Pons (tissue), 1 donor: ENCODE data around the gene EEIG2.
"Not testable (repeated sequence)": the region's sequence is repeated elsewhere in the genome, so short reads cannot be mapped to it uniquely, and the experiment has no call there.

Experiments
- DNase-seq: peaks from one replicate; pipeline ENCODE4 v3.0.0-alpha.2; 2016; ENCODE audit warnings: low spot score

Gene EEIG2

GRCh38 chr1:108559215-108560186, at the start of gene EEIG2:
EEIG2 (plus strand) TSS chr1:108560100; CDS start chr1:108560429, 329 bp downstream.
- peak; percentile 79 for DNase-seq

GRCh38 chr1:108511764-108512163, 48.1 kb upstream of the EEIG2 start:
- DNase-seq: no peak

DNA sequence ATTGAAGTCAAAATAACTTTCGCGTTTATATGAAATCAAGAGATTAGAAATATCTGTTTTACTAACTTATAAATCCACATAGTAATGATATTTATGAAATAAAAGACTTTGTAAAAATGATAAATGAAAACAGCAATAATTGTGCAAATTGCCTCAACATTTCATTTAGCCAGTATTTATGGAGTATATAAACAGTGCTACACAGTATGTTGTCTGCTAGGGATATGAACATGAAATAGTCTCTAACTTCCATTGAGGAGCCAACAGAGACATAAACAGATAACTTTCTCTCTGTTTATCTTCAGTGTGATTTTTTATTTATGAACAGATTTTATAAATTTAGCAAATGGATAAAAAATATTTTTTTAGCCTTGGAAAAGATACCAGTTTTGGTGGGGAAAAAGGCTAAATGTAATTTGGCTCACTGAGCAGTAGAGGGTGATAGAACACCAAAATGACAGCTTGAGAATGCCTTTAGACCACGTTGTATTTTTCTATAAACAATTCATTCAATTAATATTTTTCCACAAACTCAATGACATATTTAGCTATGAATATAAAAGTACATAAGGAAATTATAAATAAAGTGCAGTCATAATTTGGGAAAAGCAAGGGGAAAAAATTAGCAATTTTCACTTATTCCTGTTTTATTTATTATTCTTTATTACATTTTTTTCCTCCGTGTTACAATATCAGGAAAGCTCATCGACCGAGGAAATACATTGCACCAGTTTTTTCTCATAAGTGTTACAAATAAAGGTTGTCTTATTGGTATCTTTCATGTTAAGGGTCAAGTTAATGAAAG, 47.5 kb upstream of the EEIG2 start:
- peak; percentile 73 for DNase-seq

- DNase-seq: no peak
Observed at GRCh38 chr1:108513044-108513415, 46.9 kb upstream of the EEIG2 start.

DNA sequence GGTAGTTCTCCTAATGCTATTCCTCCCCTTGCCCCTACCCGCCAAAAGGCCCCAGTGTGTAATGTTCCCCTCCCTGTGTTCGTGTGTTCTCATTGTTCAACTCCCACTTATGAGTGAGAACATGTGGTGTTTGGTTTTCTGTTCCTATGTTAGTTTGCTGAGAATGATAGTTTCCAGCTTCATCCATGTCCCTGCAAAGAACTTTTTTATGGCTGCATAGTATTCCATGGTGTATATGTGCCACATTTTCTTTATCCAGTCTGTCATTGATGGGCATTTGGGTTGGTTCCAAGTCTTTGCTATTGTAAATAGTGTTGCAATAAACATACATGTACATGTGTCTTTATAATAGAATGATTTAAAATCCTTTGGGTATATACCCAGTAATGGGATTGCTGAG, 46.0 kb upstream of the EEIG2 start:
- not testable (repeated sequence) for DNase-seq

DNA sequence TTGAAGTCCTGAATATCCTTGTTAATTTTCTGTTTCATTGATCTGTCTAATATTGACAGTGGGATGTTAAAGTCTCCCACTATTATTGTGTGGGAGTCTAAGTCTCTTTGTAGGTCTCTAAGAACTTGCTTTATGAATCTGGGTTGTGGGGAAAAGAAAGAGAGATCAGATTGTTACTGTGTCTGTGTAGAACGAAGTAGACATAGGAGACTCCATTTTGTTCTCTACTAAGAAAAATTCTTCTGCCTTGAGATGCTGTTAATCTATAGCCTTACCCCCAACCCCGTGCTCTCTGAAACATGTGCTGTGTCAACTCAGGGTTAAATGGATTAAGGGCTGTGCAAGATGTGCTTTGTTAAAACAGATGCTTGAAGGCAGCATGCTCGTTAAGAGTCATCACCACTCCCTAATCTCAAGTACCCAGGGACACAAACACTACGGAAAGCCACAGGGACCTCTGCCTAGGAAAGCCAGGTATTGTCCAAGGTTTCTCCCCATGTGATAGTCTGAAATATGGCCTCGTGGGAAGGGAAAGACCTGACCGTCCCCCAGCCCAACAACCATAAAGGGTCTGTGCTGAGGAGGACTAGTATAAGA, 42.5 kb upstream of the EEIG2 start:
- not testable (repeated sequence) for DNase-seq

DNA sequence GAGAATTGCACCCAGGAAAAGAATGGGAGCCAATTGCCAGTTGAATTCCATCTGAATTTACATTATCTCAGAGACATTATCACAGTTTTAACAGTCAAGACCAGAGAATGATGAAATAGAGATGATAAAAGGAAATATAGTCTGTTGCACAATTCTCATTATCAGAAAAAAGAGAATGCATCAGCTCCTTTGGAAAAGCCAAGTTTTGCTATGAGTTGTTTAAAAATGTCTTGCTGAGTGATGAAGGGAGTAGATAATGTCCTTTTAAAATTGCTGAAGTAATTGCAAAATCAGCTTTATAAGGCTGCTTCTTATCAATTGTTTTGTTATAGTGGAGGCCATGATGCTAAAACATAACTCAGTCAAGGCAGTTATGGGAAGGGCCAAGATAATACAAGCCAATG, 37.9 kb upstream of the EEIG2 start:
- DNase-seq: no peak

DNA sequence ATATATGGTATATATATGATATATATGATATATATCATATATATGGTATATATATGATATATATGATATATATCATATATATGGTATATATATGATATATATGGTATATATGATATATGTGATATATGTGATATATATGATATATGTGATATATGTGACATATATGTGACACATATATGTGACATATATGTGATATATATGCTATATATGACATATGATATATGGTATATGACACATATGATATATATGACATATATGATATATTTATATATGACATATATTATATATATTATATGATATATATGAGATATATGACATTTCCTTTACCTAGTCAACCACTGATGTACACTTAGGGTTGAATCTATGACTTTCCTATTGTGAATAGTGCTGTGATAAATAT, 36.1 kb upstream of the EEIG2 start:
- no peak for DNase-seq

GRCh38 chr1:108524676-108525075, 35.2 kb upstream of the EEIG2 start:
- DNase-seq: no peak

DNA sequence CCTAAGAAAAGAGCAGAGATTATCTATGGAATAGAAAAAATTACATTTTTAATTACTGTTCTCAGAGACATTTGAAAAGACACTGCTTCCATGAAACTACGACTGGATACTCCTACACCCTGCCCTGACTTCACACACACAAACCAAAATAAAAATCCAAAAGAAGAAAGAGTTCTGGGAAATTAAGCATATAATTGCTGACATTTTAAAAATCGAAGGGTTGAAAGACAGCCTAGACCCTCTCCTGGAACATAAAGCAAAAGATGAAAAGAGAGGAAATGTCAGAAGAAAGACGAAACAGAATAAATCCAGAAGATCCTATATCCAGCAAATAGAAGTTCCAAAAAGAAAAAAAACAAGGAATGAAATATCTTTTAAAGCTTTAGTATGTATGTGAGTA, 32.8 kb upstream of the EEIG2 start:
- DNase-seq: no peak

- no peak for DNase-seq
Observed at GRCh38 chr1:108527837-108528236, 32.1 kb upstream of the EEIG2 start.

DNA sequence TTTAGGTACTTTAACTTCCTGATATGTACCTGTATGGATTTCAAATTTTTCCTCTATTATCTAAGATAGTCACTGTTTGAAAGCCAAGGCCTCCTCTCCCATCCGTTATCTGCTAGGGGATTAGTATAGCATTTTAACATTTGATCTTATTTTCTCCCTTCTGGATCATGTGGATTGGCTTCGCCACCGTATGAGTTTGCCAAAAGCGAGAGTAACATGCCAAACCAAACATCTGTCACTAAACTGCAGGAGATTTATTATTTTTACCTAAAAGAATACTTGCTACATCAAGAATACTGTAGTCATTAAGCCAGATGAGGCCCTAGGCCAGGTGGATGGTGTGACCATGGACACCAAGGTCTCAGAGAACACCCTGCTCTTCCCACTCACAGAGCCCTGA, 28.5 kb upstream of the EEIG2 start:
- no peak for DNase-seq

DNA sequence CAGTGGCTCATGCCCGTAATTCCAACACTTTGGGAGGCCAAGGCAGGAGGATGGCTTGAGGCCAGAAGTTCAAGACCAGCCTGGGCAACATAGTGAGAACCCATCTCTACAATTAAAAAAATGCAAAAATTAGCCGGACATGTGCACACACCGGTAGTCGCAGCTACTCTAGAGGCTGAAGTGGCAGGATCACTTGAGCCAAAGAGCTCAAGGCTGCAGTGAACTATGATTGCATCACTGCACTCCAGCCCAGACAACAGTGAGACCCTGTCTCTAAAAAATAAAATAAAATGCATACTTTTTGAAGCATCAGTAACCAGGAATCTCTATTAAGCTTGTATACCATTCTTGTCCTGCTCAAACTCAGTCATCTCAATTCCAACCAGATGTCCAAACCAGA, 27.2 kb upstream of the EEIG2 start:
- no peak for DNase-seq

DNA sequence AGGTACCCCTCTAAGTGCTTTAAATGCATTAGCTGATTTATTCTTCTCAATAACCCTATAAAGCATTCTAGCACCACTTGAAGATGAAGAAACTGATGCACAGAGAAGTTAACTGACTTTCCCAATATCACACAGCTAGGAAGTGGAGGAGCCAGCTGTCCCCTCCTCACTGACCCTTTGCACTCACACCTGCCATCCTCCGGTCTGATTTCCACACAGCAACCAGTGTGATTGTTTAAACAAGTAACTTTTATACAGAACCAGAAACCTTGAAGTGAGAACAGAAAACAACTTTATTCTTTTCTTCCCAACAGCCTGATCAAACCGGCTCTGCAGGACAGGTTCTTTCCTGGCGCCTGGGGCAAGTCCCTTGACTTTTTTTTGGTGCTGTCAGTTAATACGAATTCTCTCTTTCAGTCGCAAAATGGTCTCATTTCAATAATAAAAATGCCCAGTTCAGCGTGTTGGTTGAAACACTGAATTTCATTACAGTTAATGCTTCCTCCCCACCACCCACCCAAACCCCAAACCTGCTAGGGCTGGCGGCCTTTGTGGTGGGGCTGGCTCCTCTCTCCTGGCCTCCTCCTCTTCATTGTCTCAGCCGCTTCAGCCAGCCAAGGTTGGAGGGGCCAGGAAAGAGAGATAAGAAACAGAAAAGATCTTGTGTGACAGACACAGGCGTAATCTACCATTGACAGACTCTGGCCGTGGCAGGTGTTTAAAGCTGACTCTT, 26.4 kb upstream of the EEIG2 start:
- DNase-seq: no peak

DNA sequence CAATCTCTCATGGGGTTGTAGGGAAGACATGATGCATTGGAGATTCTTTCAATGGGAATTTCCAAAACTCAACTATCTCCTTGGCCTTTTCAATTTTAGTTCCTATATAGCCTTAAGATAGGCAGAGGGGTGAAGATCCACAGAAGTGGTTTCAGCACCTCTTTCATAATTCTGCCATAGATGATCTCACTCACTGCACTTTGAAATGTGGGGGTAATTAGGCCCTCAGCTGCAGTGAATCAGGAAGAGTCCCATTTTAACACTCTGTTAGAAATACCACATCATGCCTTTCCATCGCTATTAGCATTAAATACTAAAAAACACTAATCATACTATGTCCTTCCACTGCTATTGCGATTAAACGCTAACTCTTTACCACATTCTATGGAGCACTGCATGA, 25.1 kb upstream of the EEIG2 start:
- DNase-seq: no peak

- DNase-seq: not testable (repeated sequence)
Observed at GRCh38 chr1:108535315-108535897, 24.5 kb upstream of the EEIG2 start.

GRCh38 chr1:108536021-108536420, 23.9 kb upstream of the EEIG2 start:
- DNase-seq: not testable (repeated sequence)

GRCh38 chr1:108536791-108537190, 23.1 kb upstream of the EEIG2 start:
- DNase-seq: not testable (repeated sequence)

- DNase-seq: no peak
Observed at GRCh38 chr1:108537976-108538375, 21.9 kb upstream of the EEIG2 start.

GRCh38 chr1:108540977-108541376, 18.9 kb upstream of the EEIG2 start:
- DNase-seq: no peak

DNA sequence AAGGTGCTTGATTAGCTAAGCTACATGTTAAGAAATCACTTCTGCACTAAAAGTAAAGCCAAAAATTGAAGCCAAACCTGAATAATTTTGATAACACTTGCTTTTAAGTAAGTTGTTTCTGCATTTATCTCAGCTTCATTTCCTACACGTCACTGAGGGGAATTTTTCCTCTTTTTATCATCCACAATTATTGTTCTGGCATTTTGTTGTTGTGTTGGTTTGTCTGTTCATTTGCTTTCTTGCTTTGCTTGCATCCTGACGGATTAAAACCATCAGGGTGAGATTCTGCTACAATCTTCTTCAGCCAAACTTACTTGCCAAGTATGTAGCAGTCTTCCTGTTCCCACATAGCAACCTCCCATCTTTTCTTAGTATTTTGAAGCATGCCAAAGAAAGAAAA, 18.0 kb upstream of the EEIG2 start:
- DNase-seq: no peak
